GM18951 (cell line): ENCODE measurements around the gene SYS1.
A peak's percentile ranks its signal among the peaks of the same experiment; 100 is the strongest.
"Not testable (repeated sequence)": the region's sequence is repeated elsewhere in the genome, so short reads cannot be mapped to it uniquely, and the experiment has no call there.

Source experiments
- POLR2A ChIP-seq: IDR thresholded peaks from 4 replicates; pipeline ENCODE4 v1.6.1; 2011; ENCODE audit warnings: mild to moderate bottlenecking; ENCODE audit not compliant: insufficient read length, insufficient read depth; ENCODE audit errors: extremely low read depth
- in situ Hi-C: fragments of 300-500 bp; cut with MboI; formaldehyde crosslinking; loops from one replicate; pipeline ENCODE4 v1.12.0; 2022; ENCODE audit warnings: low sequenced_read_pairs, mixed read lengths, inconsistent platforms; ENCODE audit not compliant: unreplicated experiment

The SYS1 gene

DNA sequence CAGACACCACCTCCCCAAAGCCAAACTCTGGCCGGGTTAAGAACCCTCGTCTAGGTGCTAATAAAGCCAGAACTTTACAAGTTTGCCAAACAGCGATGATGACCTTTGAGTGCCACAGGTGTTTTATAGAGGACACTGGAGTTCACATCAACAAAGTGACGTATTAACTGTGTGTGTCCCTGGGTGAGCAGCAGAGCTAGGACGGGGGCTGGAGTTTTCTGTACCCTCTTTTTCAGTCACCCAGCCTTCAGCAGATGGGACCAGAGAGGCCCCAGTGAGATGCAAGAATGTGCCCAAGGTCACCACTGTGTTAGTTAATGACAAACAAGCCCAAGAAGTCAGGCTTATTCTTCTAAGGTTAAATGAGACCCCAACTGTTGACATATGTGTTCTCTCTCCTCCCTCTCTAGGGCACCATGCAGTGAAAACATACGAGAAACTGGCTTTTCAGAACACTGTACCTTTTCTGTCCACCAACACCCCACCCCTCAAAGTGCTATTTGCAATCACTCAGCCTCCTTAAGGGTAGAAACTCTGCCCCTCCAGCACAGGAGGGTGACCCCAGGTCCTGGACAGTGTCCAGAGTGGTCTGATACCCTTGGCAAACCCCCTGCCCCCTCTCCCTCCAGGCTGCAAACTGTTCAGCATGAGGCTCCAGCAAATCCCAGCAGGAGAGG lies 20.0 kb upstream of the SYS1 start:
- no peak for TF ChIP-seq POLR2A
- in situ Hi-C loops, result loop anchor here (25.0 kb wide), 1 partner anchor 444 kb away; the partner anchor contains the start of genes DNTTIP1 and WFDC3

DNA sequence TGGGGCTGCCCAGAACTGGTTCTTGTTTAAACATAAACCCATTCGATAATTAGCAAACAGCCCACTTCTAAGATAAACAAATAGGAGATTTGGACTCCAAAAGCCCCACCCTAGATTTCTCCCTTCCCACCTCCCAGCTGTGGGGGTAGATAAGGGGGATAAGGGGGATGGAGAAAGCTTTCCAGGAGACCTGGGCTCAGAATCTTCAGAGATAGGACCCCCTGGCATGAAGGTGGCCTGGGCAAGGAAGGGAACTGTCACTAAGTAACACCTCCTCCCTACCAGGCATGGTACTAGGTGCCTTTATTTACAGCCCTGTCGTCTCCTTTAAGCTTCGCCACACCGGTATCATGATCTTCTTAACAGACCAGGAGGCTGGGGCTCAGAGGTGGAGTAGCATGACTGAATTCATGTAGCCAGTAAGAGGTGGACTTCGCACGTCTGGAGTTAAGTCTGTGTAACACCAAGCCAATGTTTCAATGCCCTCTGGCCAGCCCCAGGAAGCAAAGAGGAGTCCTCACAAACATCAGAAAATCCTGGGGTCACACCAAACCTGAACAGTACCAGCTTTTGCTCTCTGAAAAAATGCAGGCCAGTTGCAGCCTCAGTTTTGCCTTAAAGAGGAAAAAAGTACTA lies 19.3 kb upstream of the SYS1 start:
- TF ChIP-seq POLR2A, result no peak
- in situ Hi-C loops, result loop anchor here (25.0 kb wide), 1 partner anchor 444 kb away; the partner anchor contains the start of genes DNTTIP1 and WFDC3

DNA sequence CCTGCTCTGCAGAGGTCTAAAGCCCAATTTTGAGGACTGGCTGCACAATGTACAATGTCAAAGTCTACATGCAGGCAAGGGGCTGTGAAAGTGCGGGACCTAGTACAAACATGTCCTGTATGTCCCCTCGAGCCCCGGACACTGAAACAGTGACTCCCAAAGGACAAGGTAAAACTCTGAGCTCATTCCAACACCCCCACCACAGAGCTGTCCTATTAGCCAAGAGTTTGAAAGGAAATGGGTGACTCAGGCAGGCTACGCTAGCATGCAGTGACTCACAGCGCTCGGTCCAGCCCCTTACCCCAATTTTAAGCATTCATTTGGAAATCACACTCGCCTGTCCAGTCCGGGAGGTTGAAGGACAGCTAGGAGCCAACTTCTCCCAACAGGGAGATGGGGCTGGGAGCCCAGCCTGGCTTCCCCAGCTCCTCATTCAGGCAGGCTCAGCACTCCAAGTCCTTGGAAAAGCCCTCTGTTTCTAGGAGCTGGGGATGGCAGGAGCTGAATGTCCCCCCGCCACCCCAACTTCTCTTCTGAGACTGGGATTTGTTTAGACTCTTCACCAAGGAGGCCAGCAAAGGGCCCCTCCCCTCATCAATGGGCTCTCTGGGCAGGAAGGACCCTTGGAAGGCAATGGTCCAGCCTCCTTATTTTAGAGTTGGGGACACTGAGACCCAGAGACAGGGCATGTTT lies 18.6 kb upstream of the SYS1 start:
- in situ Hi-C loops, result loop anchor here (25.0 kb wide), 1 partner anchor 443 kb away; the partner anchor contains the start of genes DNTTIP1 and WFDC3
- TF ChIP-seq POLR2A, result no peak

DNA sequence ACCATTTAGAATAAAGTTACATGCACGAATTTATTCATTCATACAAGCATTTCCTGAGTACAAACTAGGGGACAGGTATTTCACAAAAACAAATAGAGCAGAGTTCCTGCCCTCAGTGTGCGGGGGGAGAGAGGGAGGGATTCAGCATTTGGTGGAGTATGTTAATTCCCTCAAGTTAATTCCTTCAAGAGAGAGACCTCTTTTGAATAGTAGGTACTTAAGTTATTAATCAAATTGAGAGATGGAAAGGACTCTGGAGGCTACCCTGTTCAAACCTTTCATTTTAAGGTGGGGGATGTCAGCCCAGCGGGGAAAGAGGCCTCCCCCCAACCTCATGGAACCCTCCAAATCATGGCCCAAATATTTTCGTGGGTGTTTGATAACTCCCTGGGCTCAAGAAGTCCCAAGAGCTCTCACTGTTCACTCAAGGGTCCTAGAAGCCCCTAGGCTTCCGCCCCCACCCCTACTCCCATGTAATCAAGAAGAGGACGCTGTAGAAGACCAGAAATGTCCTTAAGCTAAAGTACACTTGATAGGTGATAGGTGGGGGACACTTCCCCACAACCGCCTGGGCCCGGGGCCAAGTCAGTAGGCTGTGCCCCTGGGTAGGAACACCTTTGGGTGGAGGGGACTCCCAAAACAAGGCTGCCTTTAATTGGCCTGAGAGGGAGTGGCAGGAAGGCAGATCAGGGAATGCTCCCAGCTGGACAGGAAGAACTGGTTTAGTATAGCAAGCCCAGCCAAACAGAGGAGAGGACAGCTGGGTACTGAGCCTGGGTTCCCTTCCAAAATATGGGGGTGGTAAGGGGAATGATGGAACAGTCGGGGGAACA lies 17.6 kb upstream of the SYS1 start:
- TF ChIP-seq POLR2A, result no peak
- in situ Hi-C loops, result loop anchor here (25.0 kb wide), 1 partner anchor 442 kb away; the partner anchor contains the start of genes DNTTIP1 and WFDC3

DNA sequence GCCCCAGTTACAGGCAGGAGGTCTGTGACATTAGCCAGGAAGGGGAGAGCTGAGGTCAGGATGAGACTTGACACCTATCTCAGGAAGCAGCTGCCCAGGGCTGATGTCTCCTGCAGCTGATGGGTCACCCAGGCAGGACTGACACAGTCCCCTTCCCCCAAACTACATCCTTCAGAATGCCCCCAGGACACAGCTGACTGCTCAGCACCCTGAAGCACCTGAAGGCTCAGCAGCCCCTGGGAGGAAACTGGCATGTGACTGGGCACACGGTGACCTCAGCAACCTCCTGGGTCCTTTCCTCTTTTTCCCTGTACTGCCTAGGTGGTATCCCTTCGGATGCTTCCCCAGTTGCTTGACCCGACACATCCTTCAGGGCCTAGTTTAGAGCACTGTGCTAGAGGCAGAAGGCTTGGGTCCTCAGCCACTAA lies 16.7 kb upstream of the SYS1 start:
- TF ChIP-seq POLR2A, result no peak
- in situ Hi-C loops, result loop anchor here (25.0 kb wide), 1 partner anchor 441 kb away; the partner anchor contains the start of genes DNTTIP1 and WFDC3

DNA sequence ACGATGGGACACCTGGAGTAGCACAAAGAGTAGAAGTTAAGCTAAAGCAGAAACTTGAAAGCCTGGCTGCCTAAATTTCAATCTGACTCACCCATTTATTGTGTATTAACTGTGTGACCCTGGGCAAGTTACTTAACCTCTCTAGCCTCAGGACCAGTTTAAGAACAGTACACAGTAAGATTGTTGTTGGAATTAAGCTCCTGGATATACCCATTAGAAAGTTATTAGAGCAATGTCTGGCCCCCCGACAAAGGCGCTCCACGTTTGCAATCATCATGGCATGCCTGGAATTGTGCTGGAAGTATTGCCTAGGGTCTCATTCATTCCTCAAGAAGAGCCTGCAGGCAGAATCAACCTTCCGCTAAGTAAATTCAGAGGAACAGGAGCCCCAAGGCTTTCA lies 16.1 kb upstream of the SYS1 start:
- in situ Hi-C loops, result loop anchor here (25.0 kb wide), 1 partner anchor 440 kb away; the partner anchor contains the start of genes DNTTIP1 and WFDC3
- TF ChIP-seq POLR2A, result no peak

DNA sequence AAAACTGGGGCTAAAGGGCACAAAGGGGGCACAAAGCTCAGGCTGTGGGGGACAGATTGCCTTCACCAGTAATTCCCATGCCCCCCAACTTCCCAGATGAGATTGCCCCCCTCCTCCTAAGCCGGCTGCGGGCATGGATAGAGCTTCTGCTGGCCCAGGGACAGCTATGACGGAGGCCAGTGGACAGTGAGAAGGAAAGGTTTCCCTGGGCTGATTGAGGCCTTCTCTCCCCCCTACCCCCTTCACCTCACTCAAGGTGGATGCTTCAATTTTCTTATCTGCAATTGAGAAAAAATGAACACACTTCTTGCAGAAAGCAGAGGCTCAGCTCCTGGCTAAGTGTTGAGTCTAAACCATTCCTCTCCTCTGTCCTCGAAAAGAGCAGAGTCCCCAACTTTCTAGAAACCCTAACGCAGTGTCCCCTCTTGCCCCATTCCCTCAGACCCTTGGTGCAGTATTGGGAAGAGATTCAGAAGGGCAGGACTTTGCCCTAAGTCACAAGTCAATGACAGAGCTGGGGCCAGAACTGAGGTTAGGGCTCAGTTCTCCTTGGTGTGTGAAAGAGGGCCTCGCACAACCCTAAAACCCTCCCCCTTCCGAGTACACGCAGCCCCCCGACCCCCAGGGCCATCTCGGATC lies 15.5 kb upstream of the SYS1 start:
- TF ChIP-seq POLR2A, result no peak
- in situ Hi-C loops, result loop anchor here (25.0 kb wide), 1 partner anchor 440 kb away; the partner anchor contains the start of genes DNTTIP1 and WFDC3

DNA sequence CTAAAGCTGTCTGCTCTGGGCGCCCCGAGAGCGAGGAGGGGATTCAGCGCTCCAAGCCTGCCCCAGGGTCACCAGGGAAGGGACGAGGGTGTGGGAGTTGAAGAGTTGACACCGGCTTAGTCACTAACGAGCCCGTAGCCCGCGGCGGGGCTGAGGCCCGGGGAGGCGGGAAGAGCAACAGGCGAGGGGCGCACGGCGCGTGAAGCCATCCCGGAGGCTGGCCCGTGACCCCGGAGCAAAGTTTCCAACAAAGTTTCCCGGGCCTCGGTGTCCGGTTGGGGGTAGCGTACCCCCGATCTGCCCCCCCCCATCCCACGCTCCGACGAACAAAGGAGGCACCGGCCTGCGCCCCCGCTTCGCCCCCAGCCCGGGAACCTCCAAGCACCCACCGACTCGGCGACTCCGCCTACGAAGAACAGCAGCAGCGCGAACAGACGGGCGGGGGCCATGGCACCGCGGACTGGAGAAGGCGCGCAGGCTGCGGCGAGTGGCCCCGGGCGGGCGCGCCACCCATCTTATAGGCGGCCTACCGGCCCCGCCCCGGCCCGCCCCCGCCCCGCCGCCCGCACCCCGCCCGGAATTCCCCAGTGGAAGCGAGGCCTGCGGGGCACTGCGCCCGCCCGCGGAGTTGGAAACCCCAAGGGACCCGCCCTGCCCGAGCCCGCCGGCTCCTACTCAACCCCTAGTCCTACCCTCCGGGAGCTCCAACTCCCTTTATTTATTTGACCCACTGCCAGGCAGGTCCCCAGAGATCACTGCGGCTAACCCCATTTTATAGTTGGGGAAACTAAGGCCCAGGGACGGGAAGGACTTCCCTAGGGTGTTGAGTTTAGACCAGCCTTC lies 14.8 kb upstream of the SYS1 start, which contains the start of gene SDC4:
TSS of gene SDC4 (minus strand) at position 489 of the 843 bp plus-strand sequence. CDS start at position 449, 40 bp downstream.
- TF ChIP-seq POLR2A, result peak; percentile 75
- in situ Hi-C loops, result loop anchor here (25.0 kb wide), 1 partner anchor 439 kb away; the partner anchor contains the start of genes DNTTIP1 and WFDC3

DNA sequence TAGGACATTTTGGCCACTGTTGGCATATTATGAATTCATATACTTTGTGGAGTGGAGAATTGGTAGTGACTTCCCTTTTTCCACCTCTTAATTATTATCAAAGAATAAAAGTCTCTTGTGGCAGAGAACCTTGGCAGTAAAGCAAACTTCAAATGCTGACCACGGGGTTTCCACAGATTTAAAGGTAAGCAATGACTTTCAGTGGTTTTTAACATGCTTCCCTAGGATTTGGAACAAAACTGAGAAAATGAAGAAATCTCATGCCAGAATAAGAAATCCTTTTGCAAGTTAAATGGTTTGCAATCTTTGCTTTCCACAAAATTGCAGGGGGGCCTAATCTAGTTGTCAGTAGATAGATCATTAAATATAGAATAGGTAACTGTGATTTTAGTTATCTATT lies 12.7 kb upstream of the SYS1 start:
- in situ Hi-C loops, result no loop called here
- no peak for TF ChIP-seq POLR2A

DNA sequence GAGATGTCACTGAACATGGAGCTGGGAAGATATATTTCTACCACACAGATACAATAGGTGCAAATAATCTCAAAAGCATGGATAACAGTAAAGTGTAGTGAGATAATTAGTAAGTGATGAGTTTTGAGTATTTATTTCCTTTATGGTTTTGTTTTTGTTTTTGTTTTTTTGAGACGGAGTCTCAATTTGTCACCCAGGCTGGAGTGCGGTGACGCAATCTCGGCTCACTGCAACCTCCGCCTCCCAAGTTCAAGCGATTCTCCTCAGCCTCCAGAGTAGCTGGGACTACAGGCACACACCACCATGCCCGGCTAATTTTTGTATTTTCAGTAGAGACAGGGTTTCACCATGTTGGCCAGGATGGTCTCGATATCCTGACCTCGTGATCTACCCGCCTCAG lies 12.2 kb upstream of the SYS1 start:
- in situ Hi-C loops, result not testable (repeated sequence)

DNA sequence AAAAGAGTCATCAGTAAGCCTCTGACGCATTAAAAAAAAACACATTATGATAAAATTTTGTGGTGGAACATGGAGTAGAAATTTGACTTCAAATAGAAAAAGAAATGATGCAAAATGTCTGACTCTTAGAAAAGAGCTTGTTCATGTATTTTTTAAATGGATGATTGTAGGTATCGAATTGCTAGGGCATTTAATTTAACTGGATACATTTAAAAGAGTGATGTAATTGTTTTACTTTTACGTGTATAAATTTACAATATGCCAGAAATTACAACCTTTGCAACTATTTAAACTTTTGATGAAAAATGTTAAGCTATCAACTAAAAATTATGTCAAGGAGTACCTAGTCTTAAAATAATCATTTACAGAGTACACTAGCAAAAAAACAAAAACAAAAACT lies 10.2 kb upstream of the SYS1 start:
- no peak for TF ChIP-seq POLR2A

More for the DNA sequence above, 10.2 kb upstream of the SYS1 start:
- in situ Hi-C loops, result no loop called here
